ENCODE results near the gene UPK1B.

DNA sequence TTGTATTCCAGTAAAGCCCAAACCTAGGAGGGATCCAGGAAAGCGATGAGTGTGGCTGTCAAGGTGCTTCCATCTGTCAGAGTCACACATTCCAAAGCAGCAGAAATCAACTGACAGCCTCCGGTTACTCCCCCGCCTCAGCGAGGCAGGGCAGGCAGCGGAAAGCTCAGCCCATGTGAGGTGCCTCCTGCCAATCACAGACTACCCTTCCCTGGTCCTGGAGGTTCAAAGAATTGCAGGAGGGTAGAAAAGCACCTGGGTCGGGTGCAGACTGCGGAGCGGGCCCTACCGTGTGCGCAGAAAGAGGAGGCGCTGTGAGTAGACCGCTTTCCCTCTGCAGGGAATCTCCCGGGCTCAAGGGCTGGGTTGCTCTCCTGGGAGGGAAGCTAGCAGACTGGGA, at the start of gene UPK1B:
- TF ChIP-seq, protein P1, sequence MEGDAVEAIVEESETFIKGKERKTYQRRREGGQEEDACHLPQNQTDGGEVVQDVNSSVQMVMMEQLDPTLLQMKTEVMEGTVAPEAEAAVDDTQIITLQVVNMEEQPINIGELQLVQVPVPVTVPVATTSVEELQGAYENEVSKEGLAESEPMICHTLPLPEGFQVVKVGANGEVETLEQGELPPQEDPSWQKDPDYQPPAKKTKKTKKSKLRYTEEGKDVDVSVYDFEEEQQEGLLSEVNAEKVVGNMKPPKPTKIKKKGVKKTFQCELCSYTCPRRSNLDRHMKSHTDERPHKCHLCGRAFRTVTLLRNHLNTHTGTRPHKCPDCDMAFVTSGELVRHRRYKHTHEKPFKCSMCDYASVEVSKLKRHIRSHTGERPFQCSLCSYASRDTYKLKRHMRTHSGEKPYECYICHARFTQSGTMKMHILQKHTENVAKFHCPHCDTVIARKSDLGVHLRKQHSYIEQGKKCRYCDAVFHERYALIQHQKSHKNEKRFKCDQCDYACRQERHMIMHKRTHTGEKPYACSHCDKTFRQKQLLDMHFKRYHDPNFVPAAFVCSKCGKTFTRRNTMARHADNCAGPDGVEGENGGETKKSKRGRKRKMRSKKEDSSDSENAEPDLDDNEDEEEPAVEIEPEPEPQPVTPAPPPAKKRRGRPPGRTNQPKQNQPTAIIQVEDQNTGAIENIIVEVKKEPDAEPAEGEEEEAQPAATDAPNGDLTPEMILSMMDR (IDR thresholded peaks at IDR 0.05): no peak
- no peak for TF ChIP-seq POLR2A (IDR thresholded peaks at IDR 0.05)

All from Peyer's patch (tissue), 4 donors.